ENCODE data around the gene POU2F1.
A peak's percentile ranks its signal among the peaks of the same experiment; 100 is the strongest.

Gene POU2F1

GRCh38 chr1:167369933-167370332 is 149.2 kb downstream of the POU2F1 start:
- Histone ChIP-seq H4K91ac (ENCODE audit: low read length) (no peak overlapping the region), H2BK12ac (ENCODE audit: low read length in 2 of 2) (no peak overlapping the region), H3K4ac (ENCODE audit: low read depth in 1 of 2, low read length in 2 of 2) (no peak overlapping the region), H3K36me3 (ENCODE audit: control insufficient read depth in 1 of 2, insufficient read depth in 2 of 2, low read depth in 1 of 2, low read length in 2 of 2) (peaks cover 0 to 26% of the 10 kb centered on the region in 2 experiments), H4K8ac (ENCODE audit: low read length) (no peak overlapping the region), H3K18ac (ENCODE audit: low read depth in 1 of 2, low read length in 2 of 2) (no peak overlapping the region), H3K23ac (ENCODE audit: low read length in 2 of 2) (no peak overlapping the region), H3K9ac (ENCODE audit: low read length) (no peak overlapping the region), H3K27me3 (ENCODE audit: control insufficient read depth in 1 of 2, insufficient read depth in 1 of 2, low read length in 2 of 2) (no peaks in the 10 kb centered on the region), H2BK15ac (ENCODE audit: low read depth, poor library complexity, severe bottlenecking) (no peak overlapping the region), H2BK5ac (ENCODE audit: low read depth, low read length, poor library complexity, severe bottlenecking) (no peak overlapping the region), H3K4me3 (ENCODE audit: insufficient read depth in 1 of 2, low read depth in 1 of 2, low read length in 2 of 2) (no peak overlapping the region), H3K27ac (ENCODE audit: low read length, poor library complexity, severe bottlenecking) (no peak overlapping the region), H2AFZ (ENCODE audit: low read depth, low read length) (no peak overlapping the region), H3K4me2 (ENCODE audit: low read length, poor library complexity, severe bottlenecking) (no peak overlapping the region), H2BK120ac (ENCODE audit: low read depth, low read length) (no peak overlapping the region), H3K9me3 (ENCODE audit: control insufficient read depth, low read length) (no peaks in the 10 kb centered on the region), H3K4me1 (ENCODE audit: control insufficient read depth, insufficient read depth, low read depth, low read length) (no peaks in the 10 kb centered on the region), H3K14ac (ENCODE audit: low read length in 2 of 2) (no peak overlapping the region), H3K79me1 (replicated peaks; ENCODE audit: low read length, poor library complexity, severe bottlenecking) (peaks cover 5% of the 10 kb centered on the region), H2AK5ac (ENCODE audit: low read length, severe bottlenecking) (no peak overlapping the region)
- no peak for DNase-seq
- WGBS: 95% methylated on average over 2 of the region's 4 CpGs

- H2AK5ac ChIP-seq (ENCODE audit: low read length, severe bottlenecking): no peak overlapping the region
- no peak overlapping the region for H3K23ac ChIP-seq (ENCODE audit: low read length in 2 of 2)
- H3K9me3 ChIP-seq (ENCODE audit: control insufficient read depth, low read length): no peaks in the 10 kb centered on the region
- no peak overlapping the region for H3K4me3 ChIP-seq (ENCODE audit: insufficient read depth in 1 of 2, low read depth in 1 of 2, low read length in 2 of 2)
- H3K9ac ChIP-seq (ENCODE audit: low read length): no peak overlapping the region
- no peak overlapping the region for H2BK5ac ChIP-seq (ENCODE audit: low read depth, low read length, poor library complexity, severe bottlenecking)
- H3K18ac ChIP-seq (ENCODE audit: low read depth in 1 of 2, low read length in 2 of 2): no peak overlapping the region
- H3K27ac ChIP-seq (ENCODE audit: low read length, poor library complexity, severe bottlenecking): no peak overlapping the region
- H4K91ac ChIP-seq (ENCODE audit: low read length): no peak overlapping the region
- H4K8ac ChIP-seq (ENCODE audit: low read length): no peak overlapping the region
- peaks cover 4% of the 10 kb centered on the region for H3K79me1 ChIP-seq (replicated peaks; ENCODE audit: low read length, poor library complexity, severe bottlenecking)
- peaks cover 0 to 21% of the 10 kb centered on the region in 2 experiments for H3K36me3 ChIP-seq (ENCODE audit: control insufficient read depth in 1 of 2, insufficient read depth in 2 of 2, low read depth in 1 of 2, low read length in 2 of 2)
- no peak for DNase-seq
- H3K14ac ChIP-seq (ENCODE audit: low read length in 2 of 2): no peak overlapping the region
- no peak overlapping the region for H2AFZ ChIP-seq (ENCODE audit: low read depth, low read length)
- H2BK15ac ChIP-seq (ENCODE audit: low read depth, poor library complexity, severe bottlenecking): no peak overlapping the region
- no peak overlapping the region for H2BK120ac ChIP-seq (ENCODE audit: low read depth, low read length)
- no peaks in the 10 kb centered on the region for H3K27me3 ChIP-seq (ENCODE audit: control insufficient read depth in 1 of 2, insufficient read depth in 1 of 2, low read length in 2 of 2)
- no peak overlapping the region for H3K4me2 ChIP-seq (ENCODE audit: low read length, poor library complexity, severe bottlenecking)
- no peak overlapping the region for H3K4ac ChIP-seq (ENCODE audit: low read depth in 1 of 2, low read length in 2 of 2)
- 98% methylated on average over 4 of the region's 4 CpGs for WGBS
- no peaks in the 10 kb centered on the region for H3K4me1 ChIP-seq (ENCODE audit: control insufficient read depth, insufficient read depth, low read depth, low read length)
- no peak overlapping the region for H2BK12ac ChIP-seq (ENCODE audit: low read length in 2 of 2)
These were observed 150.3 kb downstream of the POU2F1 start for GRCh38 chr1:167371030-167371429.

- Histone ChIP-seq H4K91ac (ENCODE audit: low read length) (no peak overlapping the region), H3K14ac (ENCODE audit: low read length in 2 of 2) (no peak overlapping the region), H3K4me2 (ENCODE audit: low read length, poor library complexity, severe bottlenecking) (no peak overlapping the region), H3K4ac (ENCODE audit: low read depth in 1 of 2, low read length in 2 of 2) (no peak overlapping the region), H3K4me1 (ENCODE audit: control insufficient read depth, insufficient read depth, low read depth, low read length) (no peaks in the 10 kb centered on the region), H3K9ac (ENCODE audit: low read length) (peak overlapping the region; percentile 23), H3K36me3 (ENCODE audit: control insufficient read depth in 1 of 2, insufficient read depth in 2 of 2, low read depth in 1 of 2, low read length in 2 of 2) (peaks cover 0 to 28% of the 10 kb centered on the region in 2 experiments), H3K9me3 (ENCODE audit: control insufficient read depth, low read length) (no peaks in the 10 kb centered on the region), H3K79me1 (replicated peaks; ENCODE audit: low read length, poor library complexity, severe bottlenecking) (peaks cover 1% of the 10 kb centered on the region), H2AK5ac (ENCODE audit: low read length, severe bottlenecking) (no peak overlapping the region), H4K8ac (ENCODE audit: low read length) (no peak overlapping the region), H2BK12ac (ENCODE audit: low read length in 2 of 2) (no peak overlapping the region), H3K18ac (ENCODE audit: low read depth in 1 of 2, low read length in 2 of 2) (no peak overlapping the region), H3K27me3 (ENCODE audit: control insufficient read depth in 1 of 2, insufficient read depth in 1 of 2, low read length in 2 of 2) (no peaks in the 10 kb centered on the region), H2BK5ac (ENCODE audit: low read depth, low read length, poor library complexity, severe bottlenecking) (no peak overlapping the region), H2BK120ac (ENCODE audit: low read depth, low read length) (no peak overlapping the region), H2BK15ac (ENCODE audit: low read depth, poor library complexity, severe bottlenecking) (no peak overlapping the region), H3K23ac (ENCODE audit: low read length in 2 of 2) (no peak overlapping the region), H2AFZ (ENCODE audit: low read depth, low read length) (no peak overlapping the region), H3K27ac (ENCODE audit: low read length, poor library complexity, severe bottlenecking) (no peak overlapping the region), H3K4me3 (ENCODE audit: insufficient read depth in 1 of 2, low read depth in 1 of 2, low read length in 2 of 2) (no peak overlapping the region)
- 95% methylated on average over 1 of the region's 1 CpG for WGBS
- DNase-seq: no peak
These were observed 152.7 kb downstream of the POU2F1 start for GRCh38 chr1:167373398-167373797.

- peak overlapping the region; percentile 23 for H3K9ac ChIP-seq (ENCODE audit: low read length)
- no peak for DNase-seq
- peaks cover 0 to 28% of the 10 kb centered on the region in 2 experiments for H3K36me3 ChIP-seq (ENCODE audit: control insufficient read depth in 1 of 2, insufficient read depth in 2 of 2, low read depth in 1 of 2, low read length in 2 of 2)
These were observed 153.3 kb downstream of the POU2F1 start for GRCh38 chr1:167373986-167374385.

More at GRCh38 chr1:167373986-167374385, 153.3 kb downstream of the POU2F1 start:
- Histone ChIP-seq H3K23ac (ENCODE audit: low read length in 2 of 2) (no peak overlapping the region), H3K4me2 (ENCODE audit: low read length, poor library complexity, severe bottlenecking) (no peak overlapping the region), H2AK5ac (ENCODE audit: low read length, severe bottlenecking) (no peak overlapping the region), H2BK5ac (ENCODE audit: low read depth, low read length, poor library complexity, severe bottlenecking) (no peak overlapping the region), H3K27me3 (ENCODE audit: control insufficient read depth in 1 of 2, insufficient read depth in 1 of 2, low read length in 2 of 2) (no peaks in the 10 kb centered on the region), H2AFZ (ENCODE audit: low read depth, low read length) (no peak overlapping the region), H3K79me1 (replicated peaks; ENCODE audit: low read length, poor library complexity, severe bottlenecking) (peaks cover 1% of the 10 kb centered on the region), H3K4ac (ENCODE audit: low read depth in 1 of 2, low read length in 2 of 2) (no peak overlapping the region), H2BK15ac (ENCODE audit: low read depth, poor library complexity, severe bottlenecking) (no peak overlapping the region), H3K4me3 (ENCODE audit: insufficient read depth in 1 of 2, low read depth in 1 of 2, low read length in 2 of 2) (no peak overlapping the region), H3K9me3 (ENCODE audit: control insufficient read depth, low read length) (no peaks in the 10 kb centered on the region), H2BK12ac (ENCODE audit: low read length in 2 of 2) (no peak overlapping the region), H3K27ac (ENCODE audit: low read length, poor library complexity, severe bottlenecking) (no peak overlapping the region), H3K14ac (ENCODE audit: low read length in 2 of 2) (no peak overlapping the region), H4K8ac (ENCODE audit: low read length) (no peak overlapping the region), H3K4me1 (ENCODE audit: control insufficient read depth, insufficient read depth, low read depth, low read length) (no peaks in the 10 kb centered on the region), H2BK120ac (ENCODE audit: low read depth, low read length) (no peak overlapping the region), H4K91ac (ENCODE audit: low read length) (no peak overlapping the region), H3K18ac (ENCODE audit: low read depth in 1 of 2, low read length in 2 of 2) (no peak overlapping the region)
- 93% methylated on average over 6 of the region's 6 CpGs for WGBS

Measured in mesenchymal stem cell (in vitro differentiated cells and primary cell).